Endothelial cell of umbilical vein (primary cell): ENCODE measurements around the gene RPL37A.

Experiments used
- CTCF ChIP-seq, 2 donors: IDR thresholded peaks; 1 replicate in 1 of 2; 2 replicates in 1 of 2; pipeline ENCODE4 v1.5.1; 2011; ENCODE audit warnings: low read length in 2 of 2, mild to moderate bottlenecking in 2 of 2, moderate library complexity in 2 of 2, control low read depth in 1 of 2, inconsistent platforms in 1 of 2, low read depth in 1 of 2; ENCODE audit not compliant: insufficient read depth in 1 of 2; ENCODE audit errors: extremely low read depth in 1 of 2
- FOS ChIP-seq: IDR thresholded peaks from 2 replicates; pipeline ENCODE4 v1.6.1; 2011; ENCODE audit warnings: mild to moderate bottlenecking, low read length, moderate library complexity, borderline replicate concordance; ENCODE audit not compliant: insufficient read depth
- POLR2A ChIP-seq: IDR thresholded peaks from 2 replicates; pipeline ENCODE4 v1.6.1; 2012; ENCODE audit warnings: low read depth, mild to moderate bottlenecking, control low read depth, low read length

GRCh38 chr2:216503697-216504375, 5.2 kb downstream of the RPL37A start:
- TF ChIP-seq FOS = no peak
- no peak for TF ChIP-seq POLR2A
- TF ChIP-seq CTCF (IDR thresholded peaks at IDR 0.05; ENCODE audit: extremely low read depth in 1 of 2, insufficient read depth in 1 of 2, low read depth in 1 of 2, low read length in 2 of 2) = no peak
